HG03108 (cell line): ENCODE data around the gene AHCY.
"Not testable (repeated sequence)": the region's sequence is repeated elsewhere in the genome, so short reads cannot be mapped to it uniquely, and the experiment has no call there.

Experiments
- ATAC-seq: cut with Tn5 transposase; IDR thresholded peaks from one replicate; pipeline ENCODE4 v1.9.1; 2021; ENCODE audit warnings: moderate library complexity; ENCODE audit not compliant: unreplicated experiment

AHCY gene

GRCh38 chr20:34302723-34303533, at the start of gene AHCY:
AHCY (minus strand) TSS chr20:34303355; CDS start chr20:34303270, 85 bp downstream.
- peak; percentile 92 for ATAC-seq

- no peak for ATAC-seq
Observed at GRCh38 chr20:34350095-34350494, 46.9 kb upstream of the AHCY start.

- no peak for ATAC-seq
Observed at GRCh38 chr20:34347571-34347970, 44.4 kb upstream of the AHCY start.

GRCh38 chr20:34346533-34346865, 43.3 kb upstream of the AHCY start:
- not testable (repeated sequence) for ATAC-seq

- not testable (repeated sequence) for ATAC-seq
Observed at GRCh38 chr20:34345839-34346532, 42.8 kb upstream of the AHCY start.

- no peak for ATAC-seq
Observed at GRCh38 chr20:34345402-34345736, 42.2 kb upstream of the AHCY start.

- no peak for ATAC-seq
Observed at GRCh38 chr20:34344238-34344637, 41.1 kb upstream of the AHCY start.

- ATAC-seq, result no peak
Observed at GRCh38 chr20:34343458-34344211, 40.5 kb upstream of the AHCY start.

GRCh38 chr20:34341199-34341598, 38.0 kb upstream of the AHCY start:
- ATAC-seq, result not testable (repeated sequence)

- ATAC-seq, result not testable (repeated sequence)
Observed at GRCh38 chr20:34340726-34341125, 37.6 kb upstream of the AHCY start.

GRCh38 chr20:34337982-34338726, 35.0 kb upstream of the AHCY start:
- no peak for ATAC-seq

GRCh38 chr20:34337544-34337943, 34.4 kb upstream of the AHCY start:
- no peak for ATAC-seq

- ATAC-seq, result no peak
Observed at GRCh38 chr20:34334654-34335407, 31.7 kb upstream of the AHCY start.

GRCh38 chr20:34333786-34334185, 30.6 kb upstream of the AHCY start:
- no peak for ATAC-seq

GRCh38 chr20:34332262-34332920, 29.2 kb upstream of the AHCY start:
- ATAC-seq, result no peak

- ATAC-seq, result no peak
Observed at GRCh38 chr20:34331838-34332237, 28.7 kb upstream of the AHCY start.

GRCh38 chr20:34330861-34331544, 27.8 kb upstream of the AHCY start:
- not testable (repeated sequence) for ATAC-seq

GRCh38 chr20:34328928-34329677, 25.9 kb upstream of the AHCY start:
- no peak for ATAC-seq
